ENCODE data around the gene POLR1H. TPM values are rescaled to one million over a fixed set of nuclear protein-coding genes. Genes with fewer than 3 reads are reported as not detected.

Gene POLR1H
- total RNA-seq, 1 experiment from 2014 or later, result 42.6 TPM

GRCh38 chr6:30112402-30112994 is 51.4 kb downstream of the POLR1H start:
- H4K20me1 ChIP-seq (ENCODE audit: insufficient read depth), result no peaks in the 10 kb centered on the region
- H3K9me2 ChIP-seq (ENCODE audit: insufficient read depth), result no peaks in the 10 kb centered on the region
- no peak overlapping the region for H3K27ac ChIP-seq (ENCODE audit: low read depth, low read length)
- POLR2A ChIA-PET, result no interaction called here
- no peak overlapping the region for H3K9ac ChIP-seq (ENCODE audit: low read length)
- TF ChIP-seq FOSL1 (IDR thresholded peaks at IDR 0.05; ENCODE audit: low read depth) (no peak), CTCF (IDR thresholded peaks at IDR 0.05 in 2 of 3, conservative IDR thresholded peaks at IDR 0.05 in 1 of 3; ENCODE audit: borderline replicate concordance in 1 of 3, insufficient read depth in 1 of 3, low read depth in 2 of 3, low read length in 2 of 3) (no peak), RAD21 (IDR thresholded peaks at IDR 0.05; ENCODE audit: low read depth) (no peak), YY1 (IDR thresholded peaks at IDR 0.05; ENCODE audit: extremely low read depth, insufficient replicate concordance, low read depth, low read length) (no peak), CBX3 (IDR thresholded peaks at IDR 0.05; ENCODE audit: low read depth) (no peak), EGR1 (IDR thresholded peaks at IDR 0.05; ENCODE audit: low read depth) (no peak), MAX (IDR thresholded peaks at IDR 0.05) (no peak), POLR2A (IDR thresholded peaks at IDR 0.05; ENCODE audit: borderline replicate concordance, extremely low read depth, insufficient read depth, insufficient read length) (no peak), SP1 (IDR thresholded peaks at IDR 0.05; ENCODE audit: low read depth) (no peak), JUND (IDR thresholded peaks at IDR 0.05) (no peak)
- TF ChIP-seq, protein P1, sequence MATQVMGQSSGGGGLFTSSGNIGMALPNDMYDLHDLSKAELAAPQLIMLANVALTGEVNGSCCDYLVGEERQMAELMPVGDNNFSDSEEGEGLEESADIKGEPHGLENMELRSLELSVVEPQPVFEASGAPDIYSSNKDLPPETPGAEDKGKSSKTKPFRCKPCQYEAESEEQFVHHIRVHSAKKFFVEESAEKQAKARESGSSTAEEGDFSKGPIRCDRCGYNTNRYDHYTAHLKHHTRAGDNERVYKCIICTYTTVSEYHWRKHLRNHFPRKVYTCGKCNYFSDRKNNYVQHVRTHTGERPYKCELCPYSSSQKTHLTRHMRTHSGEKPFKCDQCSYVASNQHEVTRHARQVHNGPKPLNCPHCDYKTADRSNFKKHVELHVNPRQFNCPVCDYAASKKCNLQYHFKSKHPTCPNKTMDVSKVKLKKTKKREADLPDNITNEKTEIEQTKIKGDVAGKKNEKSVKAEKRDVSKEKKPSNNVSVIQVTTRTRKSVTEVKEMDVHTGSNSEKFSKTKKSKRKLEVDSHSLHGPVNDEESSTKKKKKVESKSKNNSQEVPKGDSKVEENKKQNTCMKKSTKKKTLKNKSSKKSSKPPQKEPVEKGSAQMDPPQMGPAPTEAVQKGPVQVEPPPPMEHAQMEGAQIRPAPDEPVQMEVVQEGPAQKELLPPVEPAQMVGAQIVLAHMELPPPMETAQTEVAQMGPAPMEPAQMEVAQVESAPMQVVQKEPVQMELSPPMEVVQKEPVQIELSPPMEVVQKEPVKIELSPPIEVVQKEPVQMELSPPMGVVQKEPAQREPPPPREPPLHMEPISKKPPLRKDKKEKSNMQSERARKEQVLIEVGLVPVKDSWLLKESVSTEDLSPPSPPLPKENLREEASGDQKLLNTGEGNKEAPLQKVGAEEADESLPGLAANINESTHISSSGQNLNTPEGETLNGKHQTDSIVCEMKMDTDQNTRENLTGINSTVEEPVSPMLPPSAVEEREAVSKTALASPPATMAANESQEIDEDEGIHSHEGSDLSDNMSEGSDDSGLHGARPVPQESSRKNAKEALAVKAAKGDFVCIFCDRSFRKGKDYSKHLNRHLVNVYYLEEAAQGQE (IDR thresholded peaks at IDR 0.05; ENCODE audit: low read depth), result no peak
- TF ChIP-seq, protein P2, sequence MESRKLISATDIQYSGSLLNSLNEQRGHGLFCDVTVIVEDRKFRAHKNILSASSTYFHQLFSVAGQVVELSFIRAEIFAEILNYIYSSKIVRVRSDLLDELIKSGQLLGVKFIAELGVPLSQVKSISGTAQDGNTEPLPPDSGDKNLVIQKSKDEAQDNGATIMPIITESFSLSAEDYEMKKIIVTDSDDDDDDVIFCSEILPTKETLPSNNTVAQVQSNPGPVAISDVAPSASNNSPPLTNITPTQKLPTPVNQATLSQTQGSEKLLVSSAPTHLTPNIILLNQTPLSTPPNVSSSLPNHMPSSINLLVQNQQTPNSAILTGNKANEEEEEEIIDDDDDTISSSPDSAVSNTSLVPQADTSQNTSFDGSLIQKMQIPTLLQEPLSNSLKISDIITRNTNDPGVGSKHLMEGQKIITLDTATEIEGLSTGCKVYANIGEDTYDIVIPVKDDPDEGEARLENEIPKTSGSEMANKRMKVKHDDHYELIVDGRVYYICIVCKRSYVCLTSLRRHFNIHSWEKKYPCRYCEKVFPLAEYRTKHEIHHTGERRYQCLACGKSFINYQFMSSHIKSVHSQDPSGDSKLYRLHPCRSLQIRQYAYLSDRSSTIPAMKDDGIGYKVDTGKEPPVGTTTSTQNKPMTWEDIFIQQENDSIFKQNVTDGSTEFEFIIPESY (IDR thresholded peaks at IDR 0.05; ENCODE audit: extremely low read depth, insufficient replicate concordance, low read length), result no peak
- no peaks in the 10 kb centered on the region for H3K4me1 ChIP-seq (ENCODE audit: control insufficient read depth in 1 of 2, insufficient read depth in 2 of 2, low read length in 2 of 2)
- ATAC-seq (no peak), DNase-seq (ENCODE audit: low read depth, low spot score) (no peak)
- H3K4me3 ChIP-seq (replicated peaks in 1 of 2; ENCODE audit: low read depth in 1 of 2, low read length in 2 of 2), result no peak overlapping the region
- intact Hi-C loops (cut with micrococcal nuclease), result no loop called here
- RAD21 ChIA-PET (ENCODE audit: low non-redundant PET in 1 of 2, low total read pairs in 2 of 2, uncharacterized antibody in 2 of 2, unreplicated experiment in 2 of 2), result no interaction called here
- no TSS peak for BruUV-seq (replicated peaks)
- H3K27me3 ChIP-seq (ENCODE audit: insufficient read depth, low read length), result no peaks in the 10 kb centered on the region
- H3K9me3 ChIP-seq (ENCODE audit: control insufficient read depth in 1 of 2, insufficient read depth in 1 of 2, low read depth in 1 of 2, low read length in 2 of 2), result no peaks in the 10 kb centered on the region
- H3K79me2 ChIP-seq (ENCODE audit: insufficient read depth, low read length), result no peaks in the 10 kb centered on the region
- CTCF ChIA-PET, result interaction anchor here (1.2 kb wide), 1 partner anchor 18 kb away, joined by 5 read pairs; no protein-coding TSS in a partner anchor
- no peak overlapping the region for H3K4me2 ChIP-seq (ENCODE audit: low read length)
- no peaks in the 10 kb centered on the region for H3K36me3 ChIP-seq (ENCODE audit: control insufficient read depth in 1 of 2, insufficient read depth in 2 of 2, low read length in 2 of 2)
- H2AFZ ChIP-seq (ENCODE audit: low read depth, low read length, poor library complexity, severe bottlenecking), result no peak overlapping the region

Measured in HCT116 (cell line).